RPMI7951 (cell line): ENCODE data around the gene TRIM56. TPM values are rescaled to one million over a fixed set of nuclear protein-coding genes. Genes with fewer than 3 reads are reported as not detected.
"Not testable (repeated sequence)": the region's sequence is repeated elsewhere in the genome, so short reads cannot be mapped to it uniquely, and the experiment has no call there.

Source experiments
- DNase-seq: peaks from one replicate; pipeline ENCODE4 v3.0.0-alpha.2; 2012; ENCODE audit warnings: low read depth
- total RNA-seq: library from RNA; depleted of rRNA; stranded (reverse); fragments of >200 nt; shearing (Covaris generic); gene quantifications from 2 replicates; pipeline ENCODE4 v1.2.3, GENCODE V29; 2014

Gene TRIM56
- total RNA-seq, 1 experiment from 2014 or later, result 4.7 TPM

DNA sequence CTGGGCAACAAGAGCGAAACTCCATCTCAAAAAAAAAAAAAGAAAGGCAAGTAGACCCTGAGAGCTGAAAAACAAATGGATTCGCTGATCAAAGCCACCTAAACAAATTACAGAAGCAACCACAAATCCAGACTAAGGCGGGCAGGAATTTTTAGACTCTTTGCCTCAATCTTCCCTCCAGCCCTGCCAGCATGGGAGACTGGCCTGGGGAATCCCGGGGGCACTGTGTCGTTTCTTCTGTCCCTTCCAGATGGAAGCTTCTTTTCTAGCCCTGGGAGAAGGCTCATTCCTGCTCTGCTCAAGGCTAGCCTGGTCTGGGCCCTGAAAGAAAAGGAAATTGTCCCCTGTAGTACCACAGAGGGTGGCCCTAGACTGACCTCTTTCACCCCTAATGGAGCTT, 26.0 kb downstream of the TRIM56 start:
- no peak for DNase-seq

DNA sequence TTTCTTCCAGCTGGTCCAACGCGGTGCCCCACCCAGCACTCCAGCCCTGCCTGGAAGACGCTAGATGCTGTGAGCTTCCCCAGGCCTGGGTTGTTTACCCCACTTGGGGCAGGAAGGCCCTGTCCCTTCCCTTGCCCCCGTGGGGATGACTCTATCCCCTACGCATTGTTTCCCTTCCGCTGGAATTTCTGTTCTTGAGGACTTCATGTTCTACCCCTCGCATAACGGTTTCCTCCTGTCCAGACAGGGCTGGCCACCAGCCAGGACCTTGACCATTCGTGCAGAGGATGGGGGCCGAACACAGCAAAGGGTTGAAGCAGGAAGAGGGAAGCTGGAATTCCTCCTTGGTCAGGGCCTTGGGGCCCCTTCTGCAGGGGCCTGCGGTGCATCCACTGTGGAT, 27.0 kb downstream of the TRIM56 start:
- no peak for DNase-seq

DNA sequence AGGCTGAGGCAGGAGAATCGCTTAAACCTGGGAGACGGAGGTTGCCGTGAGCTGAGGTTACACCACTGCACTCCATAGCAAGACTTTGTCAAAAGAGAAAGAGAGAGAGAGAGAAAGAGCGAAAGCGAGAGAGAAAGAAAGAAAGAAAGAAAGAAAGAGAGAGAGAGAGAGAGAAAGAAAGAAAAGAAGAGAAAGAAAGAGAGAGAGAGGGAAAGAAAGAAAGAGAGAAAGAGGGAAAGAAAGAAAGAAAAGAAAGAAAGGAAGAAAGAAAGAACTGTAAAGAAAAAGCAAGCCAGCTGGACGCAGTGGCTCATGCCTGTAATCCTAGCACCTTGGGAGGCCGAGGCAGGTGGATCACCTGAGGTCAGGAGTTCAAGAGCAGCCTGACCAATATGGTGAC, 27.9 kb downstream of the TRIM56 start:
- DNase-seq, result not testable (repeated sequence)

DNA sequence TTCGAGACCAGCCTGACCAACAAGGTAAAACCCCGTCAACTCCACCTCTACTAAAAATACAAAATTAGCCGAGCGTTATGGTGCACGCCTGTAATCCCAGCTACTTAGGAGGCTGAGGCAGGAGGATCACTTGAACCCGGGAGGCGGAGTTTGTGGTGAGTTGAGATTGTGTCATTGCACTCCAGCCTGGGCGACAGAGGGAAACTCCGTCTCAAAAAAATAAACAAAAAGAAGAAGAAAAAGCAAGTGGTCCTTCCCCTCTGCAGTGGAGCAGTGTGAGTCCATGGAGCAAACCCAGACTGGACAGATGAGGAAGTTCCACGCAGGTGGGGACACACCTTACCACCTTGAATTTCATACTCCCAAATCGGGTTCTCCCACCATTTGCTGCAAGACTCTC, 28.6 kb downstream of the TRIM56 start:
- DNase-seq, result no peak

DNA sequence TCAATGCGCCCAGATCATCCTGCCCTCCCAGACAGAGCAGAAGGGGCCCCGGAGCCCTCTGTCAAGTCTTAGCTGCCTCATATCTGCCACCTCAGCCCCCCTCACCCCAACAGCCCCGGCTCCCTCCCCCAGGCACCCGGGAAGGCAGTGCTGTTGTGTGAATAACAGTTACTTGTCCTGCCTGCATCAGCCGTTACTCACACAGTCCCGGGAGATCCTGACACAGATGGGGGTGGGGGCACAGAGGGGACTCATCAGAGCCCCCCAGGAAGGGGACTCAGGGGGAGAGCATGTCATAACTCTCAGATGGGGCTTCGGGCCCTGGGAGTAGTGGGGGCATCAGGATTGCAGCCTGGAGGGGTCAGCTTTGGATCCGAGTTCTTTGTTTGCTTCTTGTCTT, 29.2 kb downstream of the TRIM56 start:
- no peak for DNase-seq

DNA sequence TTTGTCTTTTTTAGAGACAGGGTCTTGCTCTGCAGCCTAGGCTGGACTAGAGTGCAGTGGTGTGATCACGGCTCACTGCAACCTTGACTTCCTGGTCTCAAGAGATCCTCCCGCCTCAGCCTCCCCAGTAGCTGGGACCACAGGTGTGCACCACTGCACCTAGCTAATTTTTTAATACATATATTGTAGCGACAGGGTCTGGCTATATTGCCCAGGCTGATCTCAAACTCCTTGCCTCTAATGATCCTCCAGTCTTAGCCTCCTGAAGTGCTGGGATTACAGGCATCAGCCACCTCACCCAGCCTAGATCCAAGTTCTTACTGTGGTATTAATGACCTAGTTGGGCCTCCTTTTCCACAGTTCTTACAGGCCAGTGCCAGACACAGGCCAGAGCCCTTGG, 29.9 kb downstream of the TRIM56 start:
- DNase-seq, result no peak

DNA sequence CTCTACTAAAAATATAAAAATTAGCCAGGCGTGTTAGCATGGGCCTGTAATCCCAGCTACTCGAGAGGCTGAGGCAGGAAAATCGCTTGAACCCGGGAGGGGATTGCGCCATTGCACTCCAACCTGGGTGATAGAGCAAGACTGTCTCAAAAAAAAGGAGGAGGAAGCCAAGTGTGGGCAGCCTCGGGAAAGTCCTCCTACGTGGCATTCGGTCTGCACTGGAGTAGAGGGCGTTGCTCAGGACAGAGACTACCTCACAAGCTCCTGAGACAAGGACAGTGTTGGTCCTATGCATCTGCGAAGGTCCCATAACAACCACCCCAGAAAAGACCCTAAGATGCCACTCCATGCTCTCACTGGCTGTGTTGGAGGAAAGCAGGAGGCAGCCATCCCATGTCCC, 31.6 kb downstream of the TRIM56 start:
- DNase-seq, result no peak

DNA sequence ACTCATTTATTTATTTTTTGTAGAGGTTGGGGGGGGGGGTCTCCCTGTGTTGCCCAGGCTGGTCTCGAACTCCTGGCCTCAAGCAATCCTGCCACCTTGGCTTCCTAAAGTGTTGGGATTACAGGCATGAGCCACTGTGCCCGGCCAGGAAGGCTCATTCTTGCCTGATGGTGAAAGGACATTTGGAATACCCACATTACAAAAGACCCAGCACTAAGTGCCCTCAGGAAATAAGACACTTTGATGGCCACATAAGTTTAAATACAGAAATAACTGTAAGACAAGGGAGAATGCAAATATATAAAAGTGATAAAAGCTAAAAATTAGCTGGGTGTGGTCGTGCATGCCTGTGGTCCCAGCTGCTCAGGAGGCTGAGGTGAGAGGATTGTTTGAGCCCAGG, 33.6 kb downstream of the TRIM56 start:
- no peak for DNase-seq

DNA sequence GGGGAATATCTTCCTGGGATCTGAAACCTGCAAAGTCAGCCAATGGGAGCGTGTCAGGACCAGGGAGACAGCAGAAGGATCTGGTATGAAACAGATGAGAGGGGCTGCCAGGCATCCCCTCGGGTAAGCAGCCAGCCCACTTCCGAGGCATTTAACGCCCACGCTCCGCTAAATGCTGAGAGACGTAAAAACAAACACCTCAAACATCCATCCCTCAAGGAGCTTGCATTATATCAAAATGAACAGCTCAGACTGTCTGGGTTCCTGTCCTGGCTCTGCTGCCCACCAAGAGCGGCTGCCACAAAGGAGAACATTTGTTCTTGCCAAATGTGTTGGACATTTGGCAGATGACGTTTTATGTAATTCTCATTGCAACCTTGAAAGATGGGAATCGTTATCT, 34.6 kb downstream of the TRIM56 start:
- peak; percentile 52 for DNase-seq

DNA sequence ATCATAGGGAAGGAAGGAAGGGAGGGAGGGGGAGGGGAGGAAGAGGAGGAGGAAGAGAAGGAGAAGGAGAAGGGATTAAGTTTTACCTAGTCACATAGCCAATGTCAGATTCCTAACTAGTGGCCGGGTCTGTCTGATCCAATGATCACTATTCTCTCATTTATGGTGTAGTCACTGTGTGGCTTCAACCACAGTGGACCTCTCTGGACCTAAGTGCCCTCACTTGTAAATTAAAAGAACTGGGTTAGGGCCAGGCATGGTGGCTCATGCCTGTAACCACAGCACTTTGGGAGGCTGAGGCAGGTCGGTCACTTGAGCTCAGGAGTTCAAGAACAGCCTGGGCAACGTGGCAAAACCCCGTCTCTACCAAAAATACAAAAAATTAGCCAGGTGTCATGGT, 35.0 kb downstream of the TRIM56 start:
- no peak for DNase-seq

DNA sequence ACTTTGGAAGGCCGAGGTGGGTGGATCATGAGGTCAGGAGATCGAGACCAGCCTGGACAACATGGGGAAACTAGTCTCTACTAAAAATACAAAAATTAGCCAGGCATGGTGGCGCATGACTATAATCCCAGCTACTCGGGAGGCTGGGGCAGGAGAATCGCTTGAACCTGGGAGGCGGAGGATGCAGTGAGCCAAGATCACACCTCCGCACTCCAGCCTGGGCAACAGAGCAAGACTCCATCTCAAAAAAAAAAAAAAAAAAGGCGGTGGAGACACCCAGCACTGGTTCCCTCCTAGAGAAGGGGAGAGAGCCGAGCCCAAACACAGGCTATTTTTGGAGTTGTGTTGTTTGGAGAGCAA, 36.3 kb downstream of the TRIM56 start:
- DNase-seq, result not testable (repeated sequence)

DNA sequence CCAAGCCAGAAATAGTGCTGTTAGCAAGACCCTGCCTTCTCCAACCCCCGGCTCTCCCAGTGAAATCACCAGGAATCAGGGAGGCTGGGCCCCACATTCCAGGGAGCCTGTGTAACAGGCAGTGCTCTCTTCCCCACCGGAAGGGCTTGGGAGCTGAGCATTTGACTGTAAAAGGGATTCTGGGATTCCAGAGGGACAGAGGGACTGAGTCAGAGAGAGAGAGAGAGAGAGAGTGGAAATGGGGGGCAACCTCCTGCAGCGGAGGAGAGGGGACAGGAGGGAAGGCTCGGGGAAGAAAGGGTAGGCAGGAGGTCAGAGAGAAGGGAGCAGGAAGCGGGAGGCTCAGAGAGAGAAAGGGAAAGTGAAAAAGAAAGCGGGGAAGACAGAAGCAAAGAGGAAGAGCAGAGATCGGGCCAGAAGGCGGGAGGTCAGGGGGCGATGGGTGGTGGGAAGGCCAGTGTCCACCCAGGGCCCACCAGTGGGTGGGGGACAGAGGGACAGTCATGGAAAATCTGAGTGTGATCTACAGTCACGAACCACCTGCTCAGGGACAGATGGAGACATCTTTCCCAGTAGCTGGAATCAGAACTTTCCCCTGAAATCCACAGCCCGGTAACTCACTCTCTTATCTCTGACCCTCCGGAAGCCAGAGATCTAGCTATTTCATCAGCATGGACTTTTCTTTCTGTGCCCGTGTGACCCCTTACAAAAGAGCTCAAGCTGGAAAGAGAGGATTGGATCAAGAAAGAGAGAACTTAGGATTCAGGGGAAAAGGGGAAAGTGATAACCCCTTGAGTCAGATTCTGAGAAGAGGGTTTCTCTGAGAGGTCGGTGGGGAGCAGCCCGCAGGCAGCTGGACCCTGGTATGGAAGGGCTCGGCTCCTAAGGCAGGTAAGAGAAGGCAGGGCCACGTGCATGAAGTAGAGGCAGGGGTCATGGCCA, 37.0 kb downstream of the TRIM56 start:
- peak; percentile 100 for DNase-seq

DNA sequence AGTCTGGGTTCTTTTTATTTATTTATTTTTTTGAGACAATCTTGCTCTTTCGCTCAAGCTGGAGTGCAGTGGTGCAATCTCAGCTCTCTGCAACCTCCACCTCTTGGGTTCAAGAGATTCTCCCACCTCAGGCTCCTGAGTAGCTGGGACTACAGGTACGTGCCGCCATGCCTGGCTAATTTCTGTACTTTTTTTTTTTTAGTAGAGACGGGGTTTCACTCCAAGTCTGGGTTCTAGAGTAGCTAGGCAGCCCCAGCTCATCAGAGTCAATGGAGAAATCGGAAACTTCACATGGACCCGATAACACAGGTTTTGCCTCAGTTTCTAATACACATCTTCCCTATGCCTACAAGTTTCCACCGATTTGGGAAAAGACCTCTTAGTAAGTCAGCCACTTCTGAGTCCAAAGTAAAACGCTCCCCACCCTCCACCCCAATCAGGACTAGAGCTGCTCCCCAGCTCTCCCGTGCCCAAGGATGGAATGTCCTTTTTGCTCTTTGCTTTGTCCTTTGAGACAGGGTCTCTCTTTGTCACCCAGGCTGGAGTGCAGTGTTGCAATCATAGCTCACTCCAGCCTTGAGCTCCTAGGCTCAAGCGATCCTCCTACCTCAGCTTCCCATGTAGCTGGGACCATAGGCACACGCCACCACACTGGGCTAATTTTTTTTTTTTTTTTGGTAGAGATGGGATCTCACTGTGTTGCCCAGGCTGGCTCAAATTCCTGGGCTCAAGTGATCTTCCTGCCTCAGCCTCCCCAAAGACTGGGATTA, 37.8 kb downstream of the TRIM56 start:
- DNase-seq, result no peak

DNA sequence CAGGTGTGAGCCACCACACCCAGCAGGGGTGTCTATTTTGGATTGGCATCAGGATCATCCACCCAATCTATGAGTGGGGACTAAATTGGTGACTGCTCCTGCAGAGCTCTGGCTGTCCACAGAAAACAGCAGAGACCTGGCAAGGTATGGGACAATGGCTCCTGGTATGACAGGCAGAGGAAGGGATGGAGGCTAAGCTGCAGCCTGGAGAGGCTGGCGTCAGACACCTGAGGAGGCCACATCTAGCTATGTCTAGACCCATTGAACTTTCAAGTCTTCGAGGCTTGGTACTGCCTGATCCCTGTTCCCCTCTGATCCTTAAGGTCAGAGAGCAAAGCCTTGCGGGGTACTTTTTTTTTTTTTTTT, 38.4 kb downstream of the TRIM56 start:
- no peak for DNase-seq

DNA sequence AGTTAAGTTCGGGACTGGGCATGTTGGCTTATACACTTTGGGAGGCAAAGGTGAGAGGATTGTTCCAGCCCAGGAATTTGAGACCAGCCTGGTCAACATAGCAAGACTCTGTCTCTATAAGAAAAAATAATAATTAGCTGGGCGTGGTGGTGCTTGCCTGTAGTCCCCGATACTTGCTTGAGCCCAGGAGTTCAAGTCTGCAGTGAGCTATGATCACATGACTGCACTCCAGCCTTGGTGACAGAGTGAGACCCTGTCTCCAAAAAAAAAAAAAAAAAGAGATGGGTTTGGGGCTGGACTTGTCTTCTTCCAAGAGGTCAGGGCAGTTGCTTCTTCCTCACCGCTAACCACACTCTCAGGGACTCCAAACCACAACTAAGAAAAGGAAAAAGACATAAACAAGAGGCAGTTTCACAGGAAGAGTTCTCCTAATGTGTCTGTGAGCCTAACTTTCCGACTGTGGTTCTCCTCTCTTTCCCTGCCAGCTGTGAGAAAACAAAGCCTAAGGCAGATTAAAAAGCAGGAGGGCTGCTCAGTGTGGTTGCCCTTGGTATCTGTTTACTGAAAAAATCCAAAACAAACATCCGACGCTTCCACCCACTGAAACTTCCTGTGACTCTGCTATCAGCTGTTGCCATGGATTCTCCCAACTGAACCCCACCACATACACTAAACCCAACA, 39.2 kb downstream of the TRIM56 start:
- peak; percentile 100 for DNase-seq

DNA sequence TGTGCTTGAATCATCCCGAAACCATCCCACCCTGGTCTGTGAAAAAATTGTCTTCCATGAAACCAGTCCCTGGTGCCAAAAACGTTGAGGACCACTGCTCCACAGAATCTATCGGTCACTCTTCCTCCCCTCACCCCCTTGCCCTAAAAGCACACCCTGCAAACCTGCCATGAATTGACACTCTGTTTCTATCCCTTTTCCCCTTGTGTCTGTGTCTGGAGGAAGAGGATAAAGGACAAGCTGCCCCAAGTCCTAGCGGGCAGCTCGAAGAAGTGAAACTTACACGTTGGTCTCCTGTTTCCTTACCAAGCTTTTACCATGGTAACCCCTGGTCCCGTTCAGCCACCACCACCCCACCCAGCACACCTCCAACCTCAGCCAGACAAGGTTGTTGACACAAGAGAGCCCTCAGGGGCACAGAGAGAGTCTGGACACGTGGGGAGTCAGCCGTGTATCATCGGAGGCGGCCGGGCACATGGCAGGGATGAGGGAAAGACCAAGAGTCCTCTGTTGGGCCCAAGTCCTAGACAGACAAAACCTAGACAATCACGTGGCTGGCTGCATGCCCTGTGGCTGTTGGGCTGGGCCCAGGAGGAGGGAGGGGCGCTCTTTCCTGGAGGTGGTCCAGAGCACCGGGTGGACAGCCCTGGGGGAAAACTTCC, 40.8 kb downstream of the TRIM56 start:
- peak; percentile 99 for DNase-seq

DNA sequence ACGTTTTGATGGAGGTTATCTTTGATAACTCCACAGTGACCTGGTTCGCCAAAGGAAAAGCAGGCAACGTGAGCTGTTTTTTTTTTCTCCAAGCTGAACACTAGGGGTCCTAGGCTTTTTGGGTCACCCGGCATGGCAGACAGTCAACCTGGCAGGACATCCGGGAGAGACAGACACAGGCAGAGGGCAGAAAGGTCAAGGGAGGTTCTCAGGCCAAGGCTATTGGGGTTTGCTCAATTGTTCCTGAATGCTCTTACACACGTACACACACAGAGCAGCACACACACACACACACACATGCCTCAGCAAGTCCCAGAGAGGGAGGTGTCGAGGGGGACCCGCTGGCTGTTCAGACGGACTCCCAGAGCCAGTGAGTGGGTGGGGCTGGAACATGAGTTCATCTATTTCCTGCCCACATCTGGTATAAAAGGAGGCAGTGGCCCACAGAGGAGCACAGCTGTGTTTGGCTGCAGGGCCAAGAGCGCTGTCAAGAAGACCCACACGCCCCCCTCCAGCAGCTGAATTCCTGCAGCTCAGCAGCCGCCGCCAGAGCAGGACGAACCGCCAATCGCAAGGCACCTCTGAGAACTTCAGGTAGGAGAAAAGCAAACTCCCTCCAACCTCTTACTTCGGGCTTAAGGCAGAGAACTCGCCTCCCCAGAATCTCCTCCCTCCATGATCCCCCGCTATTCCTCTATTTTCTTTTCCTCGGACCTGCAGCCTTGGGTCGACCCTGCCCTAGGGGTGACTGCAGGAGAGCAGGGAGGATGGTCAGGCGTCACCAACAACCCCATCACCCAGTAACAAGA, 41.6 kb downstream of the TRIM56 start, which contains the start of gene SERPINE1:
SERPINE1 (plus strand) TSS at position 454 of the 809 bp plus-strand sequence. CDS start 1,290 bp downstream, outside the sequence.
- DNase-seq, result peak; percentile 100

DNA sequence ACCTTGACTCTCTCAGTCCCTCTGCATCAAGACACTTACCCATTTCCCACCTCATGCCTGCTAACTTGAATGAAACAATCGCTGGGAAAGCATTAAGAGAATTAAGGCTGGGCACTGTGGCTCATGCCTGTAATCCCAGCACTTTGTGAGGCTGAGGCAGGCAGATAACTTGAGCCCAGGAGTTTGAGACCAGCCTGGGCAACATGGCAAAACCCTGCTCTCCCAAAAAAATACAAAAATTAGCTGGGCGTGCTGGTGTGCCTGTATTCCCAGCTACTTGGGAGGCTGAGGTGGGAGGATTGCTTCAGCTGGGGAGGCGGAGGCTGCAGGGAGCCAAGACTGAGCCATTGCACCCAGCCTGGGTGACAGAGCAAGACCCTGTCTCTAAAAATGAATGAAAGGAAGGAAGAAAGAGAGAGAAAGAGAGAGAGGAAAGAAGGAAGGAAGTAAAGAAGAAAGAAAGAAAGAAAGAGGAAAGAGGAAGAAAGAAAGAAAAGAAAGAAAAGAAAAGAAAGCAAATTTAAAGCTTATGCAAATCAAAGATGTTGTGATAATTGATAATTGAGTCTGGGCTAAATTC, 42.3 kb downstream of the TRIM56 start:
- DNase-seq, result no peak

DNA sequence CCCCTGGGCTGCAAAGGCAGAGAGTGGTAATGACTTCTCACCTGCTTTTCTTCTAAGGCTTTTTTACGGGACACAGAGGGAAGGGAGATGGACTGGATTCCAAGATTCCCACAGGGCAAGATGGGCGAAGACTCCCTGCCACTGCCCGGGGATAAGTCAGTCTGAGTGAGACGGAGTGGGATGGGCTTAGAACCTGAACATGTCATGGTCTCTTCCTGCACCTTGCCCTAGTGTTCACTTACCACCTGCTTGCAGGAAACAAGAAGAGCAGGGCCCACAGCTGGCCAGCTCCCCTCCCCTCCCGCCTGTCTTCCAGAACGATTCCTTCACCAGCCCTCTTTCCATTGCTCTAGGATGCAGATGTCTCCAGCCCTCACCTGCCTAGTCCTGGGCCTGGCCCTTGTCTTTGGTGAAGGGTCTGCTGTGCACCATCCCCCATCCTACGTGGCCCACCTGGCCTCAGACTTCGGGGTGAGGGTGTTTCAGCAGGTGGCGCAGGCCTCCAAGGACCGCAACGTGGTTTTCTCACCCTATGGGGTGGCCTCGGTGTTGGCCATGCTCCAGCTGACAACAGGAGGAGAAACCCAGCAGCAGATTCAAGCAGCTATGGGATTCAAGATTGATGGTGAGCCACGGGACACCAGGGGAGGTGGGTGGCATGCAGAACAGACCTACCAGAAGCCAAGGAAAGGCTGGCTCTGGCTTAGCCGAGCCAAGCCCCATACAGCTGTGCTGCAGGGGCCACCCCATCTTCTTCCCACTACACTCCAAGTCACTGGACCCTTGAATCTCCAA, 43.0 kb downstream of the TRIM56 start:
- DNase-seq, result no peak
